ENCODE measurements around the gene CYLD.

GRCh38 chr16:50842589-50842988 lies 100.7 kb downstream of the CYLD start:
- TF ChIP-seq CTCF (IDR thresholded peaks at IDR 0.05) (no peak), POLR2AphosphoS5 (IDR thresholded peaks at IDR 0.05; ENCODE audit: insufficient read depth in 1 of 2, low read depth in 1 of 2) (no peak), POLR2A (IDR thresholded peaks at IDR 0.05) (no peak)

Data from vagina (tissue), 2 donors.